ENCODE results near the gene ALDH18A1.

GRCh38 chr10:95655571-95656290 is 780 bp downstream of the ALDH18A1 start:
- TF ChIP-seq CTCF (optimal IDR thresholded peaks at IDR 0.05 in 1 of 3, IDR thresholded peaks at IDR 0.05 in 1 of 3, conservative IDR thresholded peaks at IDR 0.05 in 1 of 3; ENCODE audit: extremely low read depth in 1 of 3, insufficient read depth in 2 of 3, low read length in 3 of 3) (no peak), EZH2 (IDR thresholded peaks at IDR 0.05; ENCODE audit: low read length) (no peak)
